Nucleus accumbens (tissue), 56 donors: Measurements from ENCODE around the gene DBT.
"Not testable (repeated sequence)": the region's sequence is repeated elsewhere in the genome, so short reads cannot be mapped to it uniquely, and the experiment has no call there.

Experiments
- DNase-seq, 56 donors: peaks; one replicate each; lab custom pipeline; 2025; lab: John Stamatoyannopoulos, UW

The DBT gene

GRCh38 chr1:100202703-100203102 lies 46.9 kb downstream of the DBT start:
- DNase-seq = not testable (repeated sequence)

DNA sequence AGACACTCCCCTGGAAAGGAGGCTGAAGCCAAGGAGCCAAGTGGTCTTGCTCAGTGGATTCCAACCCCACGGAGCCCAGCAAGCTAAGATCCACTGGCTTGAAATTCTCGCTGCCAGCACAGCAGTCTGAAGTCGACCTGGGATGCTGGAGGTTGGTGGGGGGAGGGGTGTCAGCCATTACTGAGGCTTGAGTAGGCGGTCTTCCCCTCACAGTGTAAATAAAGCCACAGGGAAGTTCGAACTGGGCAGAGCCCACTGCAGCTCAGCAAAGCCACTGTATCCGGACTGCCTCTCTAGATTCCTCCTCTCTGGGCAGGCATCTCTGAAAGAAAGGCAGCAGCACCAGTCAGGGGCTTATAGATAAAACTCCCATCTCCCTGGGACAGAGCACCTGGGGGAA lies 49.6 kb downstream of the DBT start:
- not testable (repeated sequence) for DNase-seq

DNA sequence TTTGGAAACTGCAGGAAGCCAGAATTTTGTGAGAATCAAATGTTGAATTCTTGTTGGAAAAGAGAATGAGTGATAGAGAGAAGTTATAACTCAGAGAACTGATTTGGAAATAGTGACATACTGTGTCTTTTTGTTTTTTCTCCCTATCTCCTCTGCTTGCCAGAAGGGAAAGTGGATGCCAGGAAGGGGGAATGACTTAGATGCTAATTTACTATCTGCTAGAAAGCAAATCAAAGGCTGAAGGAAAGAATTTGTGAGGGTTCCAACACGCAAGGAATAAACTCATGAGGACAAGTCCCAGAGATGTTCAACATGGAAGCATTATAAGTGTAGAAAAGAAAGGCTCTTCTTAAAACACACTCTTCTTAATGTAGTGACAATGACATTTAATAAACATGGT lies 51.0 kb downstream of the DBT start:
- DNase-seq = no peak

DNA sequence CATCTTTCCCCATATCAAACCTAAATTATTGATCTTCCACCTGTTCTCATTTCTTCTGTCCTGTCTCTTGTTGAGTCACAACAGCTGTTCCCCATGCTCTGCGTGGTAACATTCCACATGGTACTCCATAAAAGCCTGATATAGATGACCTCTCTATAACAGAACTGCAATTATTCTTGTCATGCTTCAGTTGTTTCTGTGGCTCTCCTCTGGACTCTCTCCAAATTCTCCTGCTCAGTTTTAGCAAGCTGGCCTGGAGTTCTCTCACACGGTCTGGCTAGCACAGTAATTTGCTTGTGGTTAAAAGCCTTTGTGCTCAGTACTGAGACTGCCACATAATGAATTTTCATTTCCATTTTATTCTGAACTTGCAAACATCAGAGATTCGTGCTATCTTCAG lies 61.0 kb downstream of the DBT start:
- peak in 35 of 56 donors; percentile 4 to 66 (median 21) for DNase-seq

DNA sequence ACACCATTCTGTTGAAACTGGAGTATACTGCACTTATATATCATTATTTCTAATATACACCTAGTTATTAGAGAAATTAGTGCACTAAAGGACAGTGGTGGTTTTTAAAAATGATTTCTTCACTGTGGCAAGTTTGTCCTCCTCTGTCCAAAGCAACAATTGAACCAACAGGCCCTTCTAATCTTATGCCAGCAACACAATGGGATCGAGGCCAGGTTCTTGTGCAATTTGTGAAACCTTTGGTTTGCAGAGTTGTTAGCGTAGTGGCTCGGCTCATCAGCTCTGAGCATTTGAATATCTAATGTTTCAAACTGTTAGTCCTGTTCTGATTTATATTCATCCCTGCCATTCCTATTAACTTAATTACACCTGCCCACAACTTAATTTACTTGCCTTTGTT lies 61.7 kb downstream of the DBT start:
- peak in 24 of 56 donors; percentile 0 to 61 (median 6) for DNase-seq

- no peak for DNase-seq
These were observed 65.1 kb downstream of the DBT start for GRCh38 chr1:100184536-100184935.

DNA sequence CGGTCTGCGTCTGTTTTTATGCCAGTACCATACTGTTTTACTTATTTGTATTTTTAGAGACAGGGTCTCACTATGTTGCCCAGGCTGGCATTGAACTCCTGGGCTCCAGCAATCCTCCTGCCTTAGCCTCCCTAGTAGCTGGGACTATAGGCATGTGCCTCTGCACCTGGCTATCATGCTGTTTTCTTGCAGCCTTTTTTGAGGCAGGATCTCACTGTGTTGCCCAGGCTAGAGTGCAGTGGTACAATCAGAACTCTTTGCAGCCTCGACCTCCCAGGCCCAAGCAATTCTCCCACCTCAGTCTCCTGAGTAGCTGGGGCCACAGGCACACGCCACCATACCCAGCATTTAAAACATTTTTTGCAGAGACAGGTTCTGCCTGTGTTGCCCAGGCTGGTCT lies 66.3 kb downstream of the DBT start:
- no peak for DNase-seq

DNA sequence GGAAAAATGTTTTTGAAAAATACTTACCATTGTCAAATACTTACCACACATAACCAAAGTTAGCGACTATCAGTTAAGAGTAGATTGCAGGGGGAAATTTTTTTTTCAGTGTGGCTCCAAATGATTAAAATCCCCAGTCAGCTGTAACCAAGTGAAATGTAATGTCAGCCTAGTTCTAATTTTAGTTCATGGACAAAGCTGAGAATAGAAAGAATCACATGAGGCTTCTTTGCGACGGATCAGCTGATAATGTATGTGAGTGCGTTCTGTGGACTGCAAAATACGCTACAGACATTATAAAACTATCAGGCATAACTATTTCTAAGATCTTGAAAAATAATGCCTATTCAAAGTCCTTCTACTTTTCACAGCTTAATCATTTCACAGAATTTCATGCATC lies 71.5 kb downstream of the DBT start, which contains the start of gene LRRC39:
LRRC39 (minus strand) TSS at position 166 of the 400 bp plus-strand sequence. CDS start 9,740 bp downstream, outside the sequence.
- DNase-seq = no peak

DNA sequence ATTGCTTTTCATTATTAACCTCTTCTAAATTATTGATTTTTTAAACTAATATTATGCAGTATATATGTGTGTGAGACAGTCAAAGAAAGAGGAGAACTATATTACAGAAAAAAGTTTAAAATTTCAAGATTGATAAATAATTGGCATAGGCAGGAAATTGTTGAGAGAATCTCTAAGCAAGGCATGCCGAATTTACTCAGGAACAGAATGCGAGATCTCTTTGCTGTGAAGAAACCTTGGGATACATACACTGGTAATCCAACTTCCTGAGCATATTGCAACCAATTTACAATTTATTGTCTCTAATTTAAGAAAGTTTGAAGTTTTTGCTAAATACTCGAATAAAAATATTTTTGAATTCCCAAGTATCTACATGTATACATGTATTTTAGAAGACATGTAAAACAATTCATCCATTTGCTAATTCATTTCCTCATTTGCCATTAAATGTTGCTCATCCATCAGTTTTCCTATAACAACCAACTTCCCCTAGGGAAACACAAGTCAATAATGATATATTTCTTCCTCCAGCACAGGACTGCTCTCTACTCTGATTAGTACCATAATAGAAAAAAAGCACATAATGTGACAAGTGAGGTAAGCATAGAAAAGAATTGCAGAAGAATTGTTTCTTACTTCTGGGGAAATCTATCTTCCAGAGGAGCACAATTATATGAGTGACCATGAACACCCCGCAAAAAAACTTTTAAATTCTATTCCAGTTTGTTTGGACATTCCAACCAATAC lies 72.2 kb downstream of the DBT start:
- no peak for DNase-seq

GRCh38 chr1:100168051-100168450 lies 81.6 kb downstream of the DBT start:
- no peak for DNase-seq

DNA sequence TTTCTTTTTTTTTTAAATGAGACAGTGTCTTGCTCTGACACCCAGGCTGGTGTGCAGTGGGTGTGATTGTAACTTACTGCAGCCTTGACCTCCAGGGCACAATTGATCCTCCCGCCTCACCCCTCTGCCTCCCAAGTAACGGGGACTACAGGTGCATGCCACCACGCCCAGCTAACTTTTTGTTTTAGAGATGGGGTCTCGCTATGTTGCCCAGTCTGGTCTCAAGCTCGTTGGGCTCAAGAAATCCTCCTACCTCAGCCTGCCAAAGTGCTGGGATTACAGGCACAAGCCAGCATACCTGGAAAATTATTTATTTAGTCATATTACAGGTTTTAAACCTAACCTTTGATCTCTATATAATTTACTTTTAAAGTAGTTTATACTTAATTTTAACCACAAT lies 84.9 kb downstream of the DBT start:
- no peak for DNase-seq

- DNase-seq = peak in 1 of 56 donors; percentile 1
These were observed 85.4 kb downstream of the DBT start for GRCh38 chr1:100164216-100164615.

GRCh38 chr1:100162881-100163280 lies 86.8 kb downstream of the DBT start:
- no peak for DNase-seq

- DNase-seq = no peak
These were observed 97.4 kb downstream of the DBT start for GRCh38 chr1:100152271-100152670.

GRCh38 chr1:100151679-100152078 lies 98.0 kb downstream of the DBT start:
- DNase-seq = no peak

DNA sequence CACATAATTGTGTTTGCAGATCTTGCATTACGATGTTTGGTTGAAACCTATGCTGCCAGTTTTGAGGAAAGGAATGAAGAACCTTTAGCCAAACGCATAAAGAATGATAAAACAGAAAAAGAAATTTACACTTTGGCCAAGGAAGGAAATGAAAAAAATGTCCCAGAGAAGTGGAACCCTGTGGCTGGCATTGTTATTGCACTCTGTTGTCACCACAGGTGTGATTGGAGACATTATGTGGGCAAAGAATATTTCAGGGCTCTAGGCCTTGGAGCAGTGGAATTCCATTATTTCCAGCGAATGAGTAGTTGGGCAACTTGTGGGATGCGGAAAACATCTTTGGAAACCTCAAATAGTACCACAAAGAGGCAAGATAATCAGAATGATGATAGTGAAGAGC lies 101.8 kb downstream of the DBT start:
- no peak for DNase-seq

DNA sequence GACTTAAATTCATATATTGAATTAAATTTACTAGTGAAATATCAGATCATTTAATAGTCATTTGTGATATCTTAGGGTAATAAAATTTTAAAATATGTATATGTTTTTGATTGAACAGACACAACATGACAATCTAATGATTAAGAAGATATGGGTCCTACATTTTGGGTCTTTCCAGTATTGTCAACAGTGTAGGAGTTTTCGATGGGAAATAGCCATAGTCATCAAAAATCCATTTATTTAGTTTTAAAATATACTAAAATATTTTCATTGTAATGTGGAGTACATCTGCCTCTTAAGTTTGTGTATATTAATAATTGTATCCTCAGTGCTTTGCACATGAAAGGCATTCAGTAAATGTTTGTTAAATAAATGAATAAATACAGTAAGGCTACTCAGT lies 102.7 kb downstream of the DBT start:
- no peak for DNase-seq

DNA sequence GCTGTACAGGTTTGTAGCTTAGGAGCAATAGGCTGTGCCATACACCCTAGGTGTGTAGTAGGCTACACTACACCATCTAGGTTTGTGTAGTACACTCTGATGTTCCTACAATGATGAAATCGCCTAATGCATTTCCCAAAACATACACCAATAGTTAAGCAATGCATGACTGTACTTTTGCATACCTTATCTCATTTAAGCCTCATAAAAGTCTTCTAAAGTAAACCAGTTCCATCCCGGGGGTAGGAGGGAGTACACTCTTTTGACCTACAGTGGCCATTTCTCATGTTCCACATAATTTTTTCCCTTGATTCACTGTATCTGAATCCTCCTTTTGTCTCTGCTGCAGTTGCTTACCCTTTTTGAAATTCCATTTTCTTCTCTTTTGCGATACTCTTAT lies 104.5 kb downstream of the DBT start:
- DNase-seq = no peak

- DNase-seq = no peak
These were observed 107.3 kb downstream of the DBT start for GRCh38 chr1:100142343-100142742.

DNA sequence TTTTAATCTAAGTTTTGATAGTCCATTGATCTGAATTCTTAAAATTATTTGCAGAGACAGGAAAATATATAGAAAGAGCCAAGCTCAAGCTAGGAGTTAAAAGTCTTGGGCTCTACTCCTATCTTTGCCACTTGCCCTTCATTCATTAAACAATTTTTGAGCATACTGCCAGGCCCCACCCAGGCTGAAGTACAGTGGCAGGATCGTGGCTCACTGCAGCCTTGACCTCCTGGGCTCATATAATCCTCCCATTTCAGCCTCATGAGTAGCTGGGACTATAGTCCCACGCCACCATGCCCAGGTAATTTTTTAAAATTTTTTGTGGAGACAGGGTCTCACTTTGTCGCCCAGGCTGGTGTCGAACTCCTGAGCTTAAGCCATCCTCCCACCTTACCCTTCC lies 108.4 kb downstream of the DBT start:
- no peak for DNase-seq

DNA sequence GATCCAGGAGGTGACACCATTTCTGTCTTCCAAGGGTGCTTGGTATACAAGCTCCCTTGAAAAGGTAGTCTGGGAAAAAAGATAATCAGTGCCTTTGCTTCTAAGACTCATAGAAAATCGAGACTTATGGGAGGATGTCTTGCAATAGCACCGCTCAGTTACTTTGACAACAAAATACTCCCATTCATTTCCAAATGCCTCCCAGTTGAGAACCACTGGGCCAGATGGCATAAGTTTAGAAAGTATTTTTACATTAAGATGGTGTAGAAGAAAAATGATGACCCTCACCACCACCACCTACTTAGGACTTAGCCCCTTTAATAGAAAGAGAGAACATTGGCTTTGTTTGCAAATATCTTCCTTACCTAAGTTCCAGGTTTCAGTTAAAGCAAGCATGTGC lies 112.0 kb downstream of the DBT start:
- DNase-seq = no peak
